Parathyroid adenoma (tissue), 2 donors: Measurements from ENCODE around the gene CD37.

ENCODE experiments used
- H2AFZ ChIP-seq: fragments of 300-600 bp; sonication (generic); one replicate; pipeline ENCODE4 v1.7.0; 2017; ENCODE audit warnings: antibody characterized with exemption, mild to moderate bottlenecking
- H3K27ac ChIP-seq: fragments of 300-600 bp; sonication (generic); one replicate; pipeline ENCODE4 v1.7.0; 2017
- H3K27me3 ChIP-seq: fragments of 300-600 bp; sonication (generic); one replicate; pipeline ENCODE4 v1.7.0; 2017; ENCODE audit warnings: low read length; ENCODE audit not compliant: control insufficient read depth, insufficient read depth
- H3K36me3 ChIP-seq: fragments of 300-600 bp; sonication (generic); one replicate; pipeline ENCODE4 v1.7.0; 2017; ENCODE audit warnings: low read length; ENCODE audit not compliant: control insufficient read depth, insufficient read depth
- H3K4me1 ChIP-seq: fragments of 300-600 bp; sonication (generic); one replicate; pipeline ENCODE4 v1.7.0; 2017; ENCODE audit warnings: control low read depth
- H3K4me2 ChIP-seq: fragments of 300-600 bp; sonication (generic); one replicate; pipeline ENCODE4 v1.7.0; 2017; ENCODE audit warnings: low read length
- H3K4me3 ChIP-seq: fragments of 300-600 bp; sonication (generic); one replicate; pipeline ENCODE4 v1.7.0; 2017; ENCODE audit warnings: low read depth, low read length
- H3K79me2 ChIP-seq: fragments of 300-600 bp; sonication (generic); one replicate; pipeline ENCODE4 v1.7.0; 2017; ENCODE audit warnings: control low read depth
- H3K9ac ChIP-seq: fragments of 300-600 bp; sonication (generic); one replicate; pipeline ENCODE4 v1.7.0; 2017; ENCODE audit warnings: mild to moderate bottlenecking
- H3K9me3 ChIP-seq: fragments of 300-600 bp; sonication (generic); one replicate; pipeline ENCODE4 v1.7.0; 2017; ENCODE audit warnings: low read length; ENCODE audit not compliant: control insufficient read depth
- TF ChIP-seq, protein P1 (sequence below): fragments of 300-600 bp; sonication (generic); IDR thresholded peaks from one replicate; pipeline ENCODE4 v1.7.0; 2017; ENCODE audit warnings: antibody characterized with exemption, mild to moderate bottlenecking
- donor health status: primary hyperparathyroidism.

The CD37 gene

GRCh38 chr19:49363268-49364082 lies 28.3 kb downstream of the CD37 start, which contains the start of gene DKKL1:
DKKL1 (plus strand) TSS chr19:49363877; CDS start chr19:49363999, 122 bp downstream.
- Histone ChIP-seq H3K9ac (no peak within 1 kb of the TSS), H3K79me2 (no peaks in the 10 kb centered on the region), H3K4me1 (peaks cover 2% of the 10 kb centered on the region), H3K4me3 (peak within 1 kb of the TSS; percentile 86), H3K36me3 (no peaks in the 10 kb centered on the region), H2AFZ (peak within 1 kb of the TSS; percentile 85), H3K27ac (peak within 1 kb of the TSS; percentile 59), H3K9me3 (no peaks in the 10 kb centered on the region), H3K27me3 (no peaks in the 10 kb centered on the region), H3K4me2 (peak within 1 kb of the TSS; percentile 95)
- TF ChIP-seq, protein P1, sequence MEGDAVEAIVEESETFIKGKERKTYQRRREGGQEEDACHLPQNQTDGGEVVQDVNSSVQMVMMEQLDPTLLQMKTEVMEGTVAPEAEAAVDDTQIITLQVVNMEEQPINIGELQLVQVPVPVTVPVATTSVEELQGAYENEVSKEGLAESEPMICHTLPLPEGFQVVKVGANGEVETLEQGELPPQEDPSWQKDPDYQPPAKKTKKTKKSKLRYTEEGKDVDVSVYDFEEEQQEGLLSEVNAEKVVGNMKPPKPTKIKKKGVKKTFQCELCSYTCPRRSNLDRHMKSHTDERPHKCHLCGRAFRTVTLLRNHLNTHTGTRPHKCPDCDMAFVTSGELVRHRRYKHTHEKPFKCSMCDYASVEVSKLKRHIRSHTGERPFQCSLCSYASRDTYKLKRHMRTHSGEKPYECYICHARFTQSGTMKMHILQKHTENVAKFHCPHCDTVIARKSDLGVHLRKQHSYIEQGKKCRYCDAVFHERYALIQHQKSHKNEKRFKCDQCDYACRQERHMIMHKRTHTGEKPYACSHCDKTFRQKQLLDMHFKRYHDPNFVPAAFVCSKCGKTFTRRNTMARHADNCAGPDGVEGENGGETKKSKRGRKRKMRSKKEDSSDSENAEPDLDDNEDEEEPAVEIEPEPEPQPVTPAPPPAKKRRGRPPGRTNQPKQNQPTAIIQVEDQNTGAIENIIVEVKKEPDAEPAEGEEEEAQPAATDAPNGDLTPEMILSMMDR = no peak

DNA sequence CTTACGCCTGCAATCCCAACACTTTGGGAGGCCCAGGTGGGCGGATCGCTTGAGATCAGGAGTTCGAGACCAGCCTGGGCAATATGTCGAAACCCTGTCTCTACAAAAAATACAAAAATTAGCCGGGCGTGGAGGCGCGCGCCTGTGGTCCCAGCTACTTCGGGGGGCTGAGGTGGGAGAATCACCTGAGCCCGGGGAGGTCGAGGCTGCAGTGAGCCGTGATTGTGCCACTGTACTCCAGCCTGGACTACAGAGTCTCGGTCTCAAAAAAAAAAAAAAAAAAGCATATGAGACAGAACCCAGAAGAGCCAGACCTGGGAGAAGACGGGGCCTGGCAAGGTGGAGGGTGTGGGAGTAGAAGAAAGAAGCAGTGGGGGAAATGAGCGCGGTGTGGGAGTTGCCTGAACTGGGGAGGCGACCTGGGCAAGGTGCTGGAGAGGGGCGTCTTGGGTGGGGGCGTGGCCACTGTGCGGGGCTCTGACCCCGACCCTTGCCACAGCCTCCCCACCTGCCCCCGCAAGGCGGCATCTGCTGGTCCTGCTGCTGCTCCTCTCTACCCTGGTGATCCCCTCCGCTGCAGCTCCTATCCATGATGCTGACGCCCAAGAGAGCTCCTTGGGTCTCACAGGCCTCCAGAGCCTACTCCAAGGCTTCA lies 29.0 kb downstream of the CD37 start:
- H3K27ac ChIP-seq = no peak overlapping the region
- H3K36me3 ChIP-seq = no peaks in the 10 kb centered on the region
- peaks cover 2% of the 10 kb centered on the region for H3K4me1 ChIP-seq
- no peak overlapping the region for H3K9ac ChIP-seq
- H3K27me3 ChIP-seq = no peaks in the 10 kb centered on the region
- TF ChIP-seq, protein P1 = no peak
- no peaks in the 10 kb centered on the region for H3K79me2 ChIP-seq
- H3K4me2 ChIP-seq = peak overlapping the region; percentile 32
- peak overlapping the region; percentile 23 for H3K4me3 ChIP-seq
- H3K9me3 ChIP-seq = no peaks in the 10 kb centered on the region
- H2AFZ ChIP-seq = peak overlapping the region; percentile 23

DNA sequence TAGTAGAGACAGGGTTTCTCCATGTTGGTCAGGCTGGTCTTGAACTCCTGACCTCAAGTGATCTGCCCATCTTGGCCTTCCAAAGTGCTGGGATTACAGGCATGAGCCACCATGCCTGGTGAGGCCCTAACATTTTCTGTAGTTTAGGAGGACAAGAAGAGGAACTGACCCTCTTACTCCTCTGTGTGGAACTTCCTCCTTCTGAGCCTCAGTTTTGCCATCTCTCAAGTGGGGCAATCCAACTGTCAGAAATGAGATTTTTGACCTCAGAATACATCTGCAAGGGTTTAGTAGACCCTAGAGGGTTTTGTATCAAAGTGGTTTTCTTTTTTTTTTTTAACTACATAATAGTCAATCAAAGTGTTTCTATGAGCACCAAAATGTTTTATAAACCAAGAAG lies 30.9 kb downstream of the CD37 start:
- Histone ChIP-seq H3K9ac (no peak overlapping the region), H3K9me3 (no peaks in the 10 kb centered on the region), H3K27me3 (no peaks in the 10 kb centered on the region), H3K36me3 (no peaks in the 10 kb centered on the region), H3K4me2 (no peak overlapping the region), H3K4me3 (no peak overlapping the region), H3K27ac (no peak overlapping the region), H2AFZ (no peak overlapping the region), H3K79me2 (no peaks in the 10 kb centered on the region), H3K4me1 (peaks cover 2% of the 10 kb centered on the region)
- TF ChIP-seq, protein P1 = no peak

GRCh38 chr19:49368711-49369358 lies 33.6 kb downstream of the CD37 start:
- Histone ChIP-seq H3K79me2 (no peaks in the 10 kb centered on the region), H3K4me1 (no peaks in the 10 kb centered on the region), H2AFZ (no peak overlapping the region), H3K9me3 (no peaks in the 10 kb centered on the region), H3K27ac (no peak overlapping the region), H3K9ac (no peak overlapping the region), H3K4me3 (no peak overlapping the region), H3K36me3 (no peaks in the 10 kb centered on the region), H3K27me3 (no peaks in the 10 kb centered on the region), H3K4me2 (no peak overlapping the region)
- TF ChIP-seq, protein P1 = no peak
